ENCODE data around the gene PAFAH2. TPM values are rescaled to one million over a fixed set of nuclear protein-coding genes. Genes with fewer than 3 reads are reported as not detected.
"Not testable (repeated sequence)": the region's sequence is repeated elsewhere in the genome, so short reads cannot be mapped to it uniquely, and the experiment has no call there.

The PAFAH2 gene
- total RNA-seq, 2 experiments from 2014 or later = 6.6 to 7.9 TPM

- Mint-ChIP-seq H3K36me3 (ENCODE audit: low read depth) (peaks cover 10% of the 10 kb centered on the region), H3K27ac (no peak overlapping the region), H3K4me1 (peaks cover 64% of the 10 kb centered on the region), H3K27me3 (no peaks in the 10 kb centered on the region), H3K4me3 (no peak overlapping the region), H3K9me3 (ENCODE audit: low read depth) (no peaks in the 10 kb centered on the region)
- CTCF ChIA-PET = interaction anchor here (0.8 to 11.0 kb wide), 3 partner anchors 9 to 91 kb away, joined by 3 to 257 read pairs (median 3); partner anchors contain the start of gene STMN1
- POLR2A ChIA-PET = no interaction called here
- no peak for DNase-seq
- intact Hi-C loops (cut with DNase I, micrococcal nuclease) = loop anchor here in 1 of 2 experiments (10.0 kb wide), 1 partner anchor 748 kb away; the partner anchor contains the start of gene RSRP1
- no peak for ATAC-seq
These were observed 5.1 kb downstream of the PAFAH2 start for GRCh38 chr1:25992689-25993171.

DNA sequence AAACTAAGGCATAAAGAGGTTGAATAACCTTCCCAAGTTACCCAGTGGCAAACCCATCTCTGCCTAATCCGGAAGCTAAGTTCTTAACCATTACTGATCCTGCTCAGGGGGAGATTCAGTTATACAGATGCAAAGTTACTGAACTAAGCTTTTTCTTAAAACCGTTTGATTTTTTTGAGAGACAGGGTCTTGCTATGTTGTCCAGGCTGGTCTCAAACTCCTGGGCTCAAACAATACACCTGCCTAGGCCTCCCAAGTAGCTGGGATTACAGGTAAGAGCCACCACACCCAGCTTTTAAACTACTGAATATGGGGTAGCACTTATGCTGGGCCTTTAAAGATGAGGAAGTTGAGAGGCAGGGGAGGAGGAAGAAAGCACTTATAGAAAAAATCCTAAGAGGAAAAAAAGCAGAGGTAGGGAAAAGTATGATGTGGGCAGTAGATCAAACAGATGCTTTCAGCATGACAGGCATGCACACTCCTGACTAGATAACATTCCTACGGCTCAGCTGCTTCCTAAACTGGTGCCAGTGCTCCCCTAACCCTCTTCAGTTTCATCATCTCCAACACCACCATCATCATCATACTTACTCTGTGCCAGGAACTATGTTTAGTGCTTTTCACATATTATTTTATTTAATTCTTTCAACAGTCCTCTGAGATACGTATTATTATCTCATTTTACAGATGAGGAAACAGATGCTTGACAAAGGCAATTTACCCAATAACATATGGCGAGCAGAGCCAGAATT is 5.8 kb downstream of the PAFAH2 start:
- Mint-ChIP-seq H3K27me3 (no peaks in the 10 kb centered on the region), H3K27ac (no peak overlapping the region), H3K36me3 (ENCODE audit: low read depth) (peaks cover 14% of the 10 kb centered on the region), H3K9me3 (ENCODE audit: low read depth) (no peaks in the 10 kb centered on the region), H3K4me1 (peaks cover 62% of the 10 kb centered on the region), H3K4me3 (no peak overlapping the region)
- ATAC-seq (no peak), DNase-seq (no peak)
- intact Hi-C loops (cut with DNase I, micrococcal nuclease) = loop anchor here in 1 of 2 experiments (10.0 kb wide), 1 partner anchor 747 kb away; the partner anchor contains the start of gene RSRP1
- ChIA-PET POLR2A (no interaction called here), CTCF (interaction anchor here (0.8 to 5.2 kb wide), 3 partner anchors 8 to 97 kb away, joined by 3 to 41 read pairs (median 7); no protein-coding TSS in a partner anchor)

DNA sequence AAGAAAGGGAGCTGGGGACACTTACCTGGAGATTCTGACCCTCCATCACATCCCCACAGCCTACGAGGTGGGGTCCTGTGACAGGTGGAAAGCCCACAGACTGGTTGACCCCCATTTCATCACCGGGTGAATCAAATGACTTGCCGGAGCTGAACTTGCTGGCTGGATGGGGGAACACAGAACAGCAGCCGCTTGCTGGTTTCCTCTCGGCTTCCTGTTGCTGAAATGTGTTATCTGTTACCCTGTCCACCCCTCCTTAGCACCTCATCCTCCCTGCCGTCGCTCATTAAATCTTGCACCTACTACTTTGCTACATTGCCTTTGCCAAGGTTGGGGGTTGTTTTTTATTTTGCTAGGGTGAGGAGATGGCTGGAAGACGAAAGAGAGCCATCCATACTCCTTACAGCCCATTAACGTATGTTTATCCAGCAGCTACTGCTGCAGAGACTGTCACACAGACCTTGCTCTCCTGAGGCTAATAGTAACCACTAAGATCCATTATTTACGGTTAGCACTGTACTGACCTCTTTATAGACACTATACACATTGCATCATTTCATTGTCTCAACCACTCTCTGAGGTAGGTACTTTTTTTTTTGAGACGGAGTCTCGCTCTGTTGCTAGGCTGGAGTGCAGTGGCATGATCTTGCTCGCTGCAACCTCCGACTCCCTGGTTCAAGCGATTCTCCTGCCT is 7.0 kb downstream of the PAFAH2 start:
- CTCF ChIA-PET = interaction anchor here (0.7 to 5.2 kb wide), 8 partner anchors 9 to 143 kb away, joined by 3 to 41 read pairs (median 5); no protein-coding TSS in a partner anchor
- POLR2A ChIA-PET = interaction anchor here (0.6 to 1.3 kb wide), 3 partner anchors 8 to 422 kb away, joined by 3 to 4 read pairs (median 4); no protein-coding TSS in a partner anchor
- ATAC-seq = peak; percentile 87
- H3K4me1 Mint-ChIP-seq = peaks cover 59% of the 10 kb centered on the region
- H3K9me3 Mint-ChIP-seq (ENCODE audit: low read depth) = no peaks in the 10 kb centered on the region
- peaks cover 17% of the 10 kb centered on the region for H3K36me3 Mint-ChIP-seq (ENCODE audit: low read depth)
- H3K4me3 Mint-ChIP-seq = peak overlapping the region; percentile 73
- no peaks in the 10 kb centered on the region for H3K27me3 Mint-ChIP-seq
- peak; percentile 69 for DNase-seq
- H3K27ac Mint-ChIP-seq = peak overlapping the region; percentile 92
- intact Hi-C loops (cut with DNase I, micrococcal nuclease) = loop anchor here in 1 of 2 experiments (10.0 kb wide), 1 partner anchor 746 kb away; the partner anchor contains the start of gene RSRP1

GRCh38 chr1:25990251-25990650 is 7.6 kb downstream of the PAFAH2 start:
- ChIA-PET CTCF (interaction anchor here (0.7 to 5.2 kb wide), 8 partner anchors 9 to 143 kb away, joined by 3 to 41 read pairs (median 5); no protein-coding TSS in a partner anchor), POLR2A (interaction anchor here (1.3 kb wide), 1 partner anchor 94 kb away, joined by 3 read pairs; no protein-coding TSS in a partner anchor)
- Mint-ChIP-seq H3K4me3 (peak overlapping the region; percentile 73), H3K27ac (peak overlapping the region; percentile 92), H3K9me3 (ENCODE audit: low read depth) (no peaks in the 10 kb centered on the region), H3K36me3 (ENCODE audit: low read depth) (peaks cover 22% of the 10 kb centered on the region), H3K4me1 (peaks cover 63% of the 10 kb centered on the region), H3K27me3 (no peaks in the 10 kb centered on the region)
- intact Hi-C loops (cut with DNase I, micrococcal nuclease) = loop anchor here in 1 of 2 experiments (10.0 kb wide), 1 partner anchor 745 kb away; the partner anchor contains the start of gene RSRP1
- DNase-seq = no peak
- ATAC-seq = peak; percentile 8

DNA sequence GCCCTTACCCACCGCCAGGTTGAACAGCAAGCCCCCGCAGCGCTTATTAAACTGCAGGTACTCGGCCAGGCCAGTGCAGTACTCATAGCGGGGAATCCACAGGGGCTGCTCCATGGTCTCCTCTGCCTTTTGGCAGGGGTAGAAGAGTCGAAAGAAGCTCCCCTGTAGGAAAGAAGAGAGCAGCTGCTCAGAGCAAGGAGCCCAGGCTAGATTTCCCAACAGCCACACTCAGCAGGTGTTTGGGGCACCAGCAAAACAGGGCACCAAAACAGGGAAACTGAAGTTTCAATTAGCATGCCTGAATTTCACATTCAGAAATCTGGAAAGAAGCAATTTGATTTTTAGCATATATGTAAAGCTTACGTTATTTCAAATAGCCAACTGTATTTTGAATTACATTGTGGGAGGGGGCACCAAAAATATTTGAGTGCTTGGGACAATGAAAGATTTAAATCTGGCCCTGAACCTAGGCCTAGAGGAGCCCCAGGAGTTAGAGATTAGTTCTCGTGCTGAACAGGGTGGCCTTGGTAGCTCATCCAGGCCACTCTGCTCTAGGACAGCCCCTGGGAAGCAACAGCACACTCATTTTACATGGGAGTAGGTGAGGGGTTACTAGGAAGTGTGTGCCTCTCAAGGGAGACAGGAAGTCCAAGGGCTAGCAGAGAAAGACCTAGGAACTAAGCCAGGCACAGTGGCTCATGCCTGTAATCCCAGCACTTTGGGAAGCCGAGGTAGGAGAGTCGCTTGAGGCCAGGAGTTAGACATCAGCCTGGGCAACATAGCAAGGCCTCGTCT is 8.2 kb downstream of the PAFAH2 start:
- ATAC-seq = no peak
- Mint-ChIP-seq H3K36me3 (ENCODE audit: low read depth) (peaks cover 22% of the 10 kb centered on the region), H3K4me1 (peaks cover 63% of the 10 kb centered on the region), H3K9me3 (ENCODE audit: low read depth) (no peaks in the 10 kb centered on the region), H3K27me3 (no peaks in the 10 kb centered on the region), H3K27ac (peak overlapping the region; percentile 92), H3K4me3 (peak overlapping the region; percentile 73)
- ChIA-PET CTCF (interaction anchor here (1.2 to 5.2 kb wide), 4 partner anchors 13 to 94 kb away, joined by 4 to 41 read pairs (median 6); no protein-coding TSS in a partner anchor), POLR2A (interaction anchor here (0.5 kb wide), 1 partner anchor 27 kb away, joined by 7 read pairs; no protein-coding TSS in a partner anchor)
- intact Hi-C loops (cut with DNase I, micrococcal nuclease) = loop anchor here in 1 of 2 experiments (10.0 kb wide), 1 partner anchor 745 kb away; the partner anchor contains the start of gene RSRP1
- no peak for DNase-seq

DNA sequence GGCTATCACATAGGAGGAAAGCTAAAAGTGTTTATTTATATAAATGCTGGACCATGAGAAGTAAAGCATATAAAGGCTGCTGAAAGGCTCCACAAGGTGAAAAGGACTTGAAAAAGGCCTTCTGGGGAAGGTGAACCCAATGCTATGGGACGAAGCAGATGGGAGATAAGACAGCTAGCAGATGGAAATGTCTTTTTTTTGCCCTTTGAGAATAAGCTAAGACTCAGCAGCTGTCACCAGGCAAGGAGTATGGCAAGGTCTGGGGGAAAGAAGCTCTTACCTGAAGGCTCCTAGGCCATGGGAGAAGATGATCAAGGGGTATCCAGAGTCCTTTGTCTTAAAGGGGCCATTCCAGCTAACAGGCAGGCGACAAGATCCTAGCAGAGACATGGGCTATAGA is 9.9 kb downstream of the PAFAH2 start:
- H3K27ac Mint-ChIP-seq = no peak overlapping the region
- no peaks in the 10 kb centered on the region for H3K27me3 Mint-ChIP-seq
- ATAC-seq (no peak), DNase-seq (no peak)
- peaks cover 54% of the 10 kb centered on the region for H3K4me1 Mint-ChIP-seq
- POLR2A ChIA-PET = interaction anchor here (0.7 to 1.9 kb wide), 2 partner anchors 92 to 1079 kb away, joined by 4 to 7 read pairs; no protein-coding TSS in a partner anchor
- H3K9me3 Mint-ChIP-seq (ENCODE audit: low read depth) = no peaks in the 10 kb centered on the region
- intact Hi-C loops (cut with DNase I, micrococcal nuclease) = no loop called here
- CTCF ChIA-PET = interaction anchor here (0.8 to 5.2 kb wide), 3 partner anchors 9 to 92 kb away, joined by 3 to 41 read pairs (median 26); partner anchors contain the start of gene PAFAH2
- no peak overlapping the region for H3K4me3 Mint-ChIP-seq
- peaks cover 33% of the 10 kb centered on the region for H3K36me3 Mint-ChIP-seq (ENCODE audit: low read depth)

DNA sequence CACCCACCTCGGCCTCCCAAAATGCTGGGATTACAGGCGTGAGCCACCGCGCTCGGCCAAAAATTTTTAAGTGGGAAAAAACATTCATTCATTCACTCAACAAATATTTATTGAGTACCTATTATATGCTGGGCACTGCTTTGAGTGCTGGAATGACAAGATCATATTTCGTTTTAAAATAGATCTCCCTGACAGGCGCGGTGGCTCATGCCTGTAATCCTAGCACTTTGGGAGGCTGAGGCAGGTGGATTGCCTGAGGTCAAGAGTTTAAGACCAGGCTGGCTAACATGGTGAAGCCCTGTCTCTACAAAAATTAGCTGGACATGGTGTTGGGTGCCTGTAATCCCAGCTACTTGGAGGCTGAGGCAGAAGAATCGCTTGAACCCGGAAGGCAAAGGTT is 11.1 kb downstream of the PAFAH2 start:
- ChIA-PET CTCF (interaction anchor here (0.6 to 3.3 kb wide), 2 partner anchors 11 to 38 kb away, joined by 3 to 26 read pairs; partner anchors contain the start of gene PAFAH2), POLR2A (interaction anchor here (0.6 kb wide), 1 partner anchor 95 kb away, joined by 3 read pairs; no protein-coding TSS in a partner anchor)
- Mint-ChIP-seq H3K36me3 (ENCODE audit: low read depth) (peaks cover 42% of the 10 kb centered on the region), H3K4me1 (peaks cover 43% of the 10 kb centered on the region)
- DNase-seq; H3K27me3 Mint-ChIP-seq; intact Hi-C loops (cut with DNase I, micrococcal nuclease); H3K4me3 Mint-ChIP-seq; H3K27ac Mint-ChIP-seq; ATAC-seq; H3K9me3 Mint-ChIP-seq (ENCODE audit: low read depth): not testable (repeated sequence)

GRCh38 chr1:25985670-25986069 is 12.2 kb downstream of the PAFAH2 start:
- DNase-seq (no peak), ATAC-seq (no peak)
- Mint-ChIP-seq H3K4me3 (no peak overlapping the region), H3K36me3 (ENCODE audit: low read depth) (peaks cover 45% of the 10 kb centered on the region), H3K9me3 (ENCODE audit: low read depth) (no peaks in the 10 kb centered on the region), H3K27me3 (no peaks in the 10 kb centered on the region), H3K4me1 (peaks cover 38% of the 10 kb centered on the region), H3K27ac (no peak overlapping the region)
- intact Hi-C loops (cut with DNase I, micrococcal nuclease) = no loop called here
- ChIA-PET POLR2A (no interaction called here), CTCF (interaction anchor here (0.6 to 3.3 kb wide), 2 partner anchors 12 to 201 kb away, joined by 3 to 26 read pairs; partner anchors contain the start of gene PAFAH2)

DNA sequence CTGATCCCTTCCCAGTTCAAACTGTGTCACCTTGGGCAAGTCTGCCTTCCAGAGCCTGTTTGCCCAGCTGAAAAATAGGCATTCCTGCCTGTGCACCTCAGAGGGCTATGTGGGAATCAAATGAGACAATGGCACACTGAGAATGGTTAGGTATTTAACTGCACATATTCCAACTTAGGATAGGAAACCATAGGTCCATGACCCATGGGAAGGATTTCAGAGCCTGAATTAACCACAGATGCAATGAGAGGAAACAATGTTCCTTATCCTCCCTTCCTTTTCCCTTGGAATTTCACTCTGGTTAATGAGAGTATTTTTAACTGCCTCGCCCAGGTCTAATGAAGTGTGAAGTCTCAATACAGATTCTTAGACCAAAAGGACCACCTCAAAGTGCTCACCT is 12.7 kb downstream of the PAFAH2 start:
- POLR2A ChIA-PET = no interaction called here
- H3K27ac Mint-ChIP-seq = no peak overlapping the region
- no peaks in the 10 kb centered on the region for H3K27me3 Mint-ChIP-seq
- intact Hi-C loops (cut with DNase I, micrococcal nuclease) = no loop called here
- no peak for ATAC-seq
- H3K36me3 Mint-ChIP-seq (ENCODE audit: low read depth) = peaks cover 45% of the 10 kb centered on the region
- CTCF ChIA-PET = no interaction called here
- peaks cover 33% of the 10 kb centered on the region for H3K4me1 Mint-ChIP-seq
- H3K4me3 Mint-ChIP-seq = no peak overlapping the region
- no peaks in the 10 kb centered on the region for H3K9me3 Mint-ChIP-seq (ENCODE audit: low read depth)
- no peak for DNase-seq

- no peak overlapping the region for H3K4me3 Mint-ChIP-seq
- H3K4me1 Mint-ChIP-seq = no peaks in the 10 kb centered on the region
- H3K27me3 Mint-ChIP-seq = no peaks in the 10 kb centered on the region
- H3K27ac Mint-ChIP-seq = no peak overlapping the region
- DNase-seq = no peak
- intact Hi-C loops (cut with DNase I, micrococcal nuclease) = no loop called here
- no peaks in the 10 kb centered on the region for H3K9me3 Mint-ChIP-seq (ENCODE audit: low read depth)
- ATAC-seq = no peak
- CTCF ChIA-PET = no interaction called here
- POLR2A ChIA-PET = no interaction called here
- H3K36me3 Mint-ChIP-seq (ENCODE audit: low read depth) = peaks cover 42% of the 10 kb centered on the region
These were observed 18.7 kb downstream of the PAFAH2 start for GRCh38 chr1:25979210-25979609.

All from activated CD4-positive, alpha-beta T cell treated with anti-CD3 and anti-CD28 coated beads for 36 hours (primary cell).